SJSA1 (cell line): ENCODE data around the gene OXSR1. TPM values are rescaled to one million over a fixed set of nuclear protein-coding genes. Genes with fewer than 3 reads are reported as not detected.

Experiments used
- DNase-seq, 2 experiments: peaks; one replicate each; pipeline ENCODE4 v3.0.0-alpha.2; 2015 to 2020; ENCODE audit warnings: low spot score in 2 of 2, low read depth in 1 of 2
- H3K27ac ChIP-seq: fragments of 250-450 bp; sonication (Bioruptor Pico); 2 replicates; pipeline ENCODE4 v1.5.1; 2020; ENCODE audit warnings: mild to moderate bottlenecking, moderate library complexity
- H3K27me3 ChIP-seq: fragments of 250-450 bp; sonication (Bioruptor Pico); replicated peaks from 2 replicates; pipeline ENCODE4 v1.5.1; 2020; ENCODE audit warnings: mild to moderate bottlenecking, moderate library complexity
- H3K36me3 ChIP-seq: fragments of 250-450 bp; sonication (Bioruptor Pico); 2 replicates; pipeline ENCODE4 v1.5.1; 2020; ENCODE audit warnings: mild to moderate bottlenecking
- H3K4me1 ChIP-seq: fragments of 250-450 bp; sonication (Bioruptor Pico); replicated peaks from 2 replicates; pipeline ENCODE4 v1.6.1; 2021; ENCODE audit warnings: mild to moderate bottlenecking
- H3K4me3 ChIP-seq: fragments of 250-450 bp; sonication (Bioruptor Pico); 2 replicates; pipeline ENCODE4 v1.5.1; 2020; ENCODE audit warnings: mild to moderate bottlenecking
- H3K9me3 ChIP-seq: fragments of 250-450 bp; sonication (Bioruptor Pico); replicated peaks from 2 replicates; pipeline ENCODE4 v1.5.1; 2020; ENCODE audit warnings: mild to moderate bottlenecking
- total RNA-seq: library from RNA; depleted of rRNA; stranded (reverse); fragments of >200 nt; shearing (Covaris generic); gene quantifications from 2 replicates; pipeline ENCODE4 v1.2.3, GENCODE V29; 2014

Gene OXSR1
- total RNA-seq, 1 experiment from 2014 or later = 37.3 TPM

GRCh38 chr3:38142959-38143358 lies 22.4 kb upstream of the OXSR1 start:
- H3K9me3 ChIP-seq = no peaks in the 10 kb centered on the region
- no peak overlapping the region for H3K4me3 ChIP-seq
- no peaks in the 10 kb centered on the region for H3K27me3 ChIP-seq
- DNase-seq = no peak
- no peak overlapping the region for H3K27ac ChIP-seq
- H3K36me3 ChIP-seq = peaks cover 16% of the 10 kb centered on the region
- H3K4me1 ChIP-seq = peaks cover 14% of the 10 kb centered on the region

- peaks cover 16% of the 10 kb centered on the region for H3K36me3 ChIP-seq
- H3K4me3 ChIP-seq = no peak overlapping the region
- H3K27ac ChIP-seq = no peak overlapping the region
- no peaks in the 10 kb centered on the region for H3K27me3 ChIP-seq
- DNase-seq = no peak
- H3K4me1 ChIP-seq = peaks cover 9% of the 10 kb centered on the region
- no peaks in the 10 kb centered on the region for H3K9me3 ChIP-seq
Observed at GRCh38 chr3:38143511-38143910, 21.8 kb upstream of the OXSR1 start.

- Histone ChIP-seq H3K27me3 (no peaks in the 10 kb centered on the region), H3K4me3 (no peak overlapping the region), H3K27ac (no peak overlapping the region), H3K36me3 (0 out of 2 replicates have a peak, but pooled peaks cover 8% of the 10 kb centered on the region), H3K4me1 (no peaks in the 10 kb centered on the region), H3K9me3 (no peaks in the 10 kb centered on the region)
- DNase-seq = no peak
Observed at GRCh38 chr3:38146504-38146903, 18.8 kb upstream of the OXSR1 start.

DNA sequence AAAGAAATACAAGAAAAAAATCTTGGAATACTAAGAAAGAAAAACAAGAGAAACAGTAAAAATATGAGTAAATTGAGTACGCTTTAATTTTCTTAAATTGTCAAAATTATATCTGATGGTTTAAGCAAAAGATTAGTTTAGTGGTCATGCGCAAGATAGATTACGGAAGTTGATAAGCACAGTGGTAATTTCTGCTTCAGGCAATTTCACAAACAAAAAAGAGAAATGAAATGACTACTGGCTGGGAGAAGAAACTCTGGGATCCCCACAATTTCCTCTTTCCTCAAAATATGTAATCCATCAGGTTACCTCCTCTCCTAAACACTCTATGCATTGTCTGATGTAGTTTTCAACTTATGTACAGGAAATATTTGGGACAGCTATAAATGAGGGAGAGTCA lies 17.9 kb upstream of the OXSR1 start:
- no peak for DNase-seq
- H3K4me1 ChIP-seq = no peaks in the 10 kb centered on the region
- no peaks in the 10 kb centered on the region for H3K36me3 ChIP-seq
- no peak overlapping the region for H3K27ac ChIP-seq
- no peak overlapping the region for H3K4me3 ChIP-seq
- no peaks in the 10 kb centered on the region for H3K9me3 ChIP-seq
- H3K27me3 ChIP-seq = no peaks in the 10 kb centered on the region

- Histone ChIP-seq H3K9me3 (no peaks in the 10 kb centered on the region), H3K4me1 (no peaks in the 10 kb centered on the region), H3K27ac (no peak overlapping the region), H3K36me3 (no peaks in the 10 kb centered on the region), H3K27me3 (no peaks in the 10 kb centered on the region), H3K4me3 (no peak overlapping the region)
- DNase-seq = no peak
Observed at GRCh38 chr3:38148311-38148882, 16.9 kb upstream of the OXSR1 start.

DNA sequence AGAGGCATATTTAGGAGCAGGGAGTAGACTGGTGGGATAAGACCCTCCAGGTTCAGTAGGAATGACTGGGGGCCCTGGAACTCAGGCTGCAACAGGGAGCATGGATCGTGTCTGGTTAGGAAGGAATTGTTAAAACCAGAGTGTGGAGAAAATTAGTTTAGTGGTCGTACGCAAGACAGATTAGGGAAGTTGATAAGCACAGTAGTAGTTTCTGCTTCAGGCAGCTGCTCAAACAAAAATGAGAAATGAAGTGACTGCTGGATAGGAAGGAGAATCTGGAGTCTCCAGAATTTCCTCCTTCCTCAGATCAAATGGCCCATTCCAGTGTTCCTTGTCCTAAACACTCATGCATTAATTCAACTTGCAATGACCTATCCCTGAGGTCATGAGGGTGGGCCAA lies 15.6 kb upstream of the OXSR1 start:
- Histone ChIP-seq H3K4me3 (no peak overlapping the region), H3K27ac (no peak overlapping the region), H3K36me3 (no peaks in the 10 kb centered on the region), H3K27me3 (no peaks in the 10 kb centered on the region), H3K9me3 (no peaks in the 10 kb centered on the region), H3K4me1 (no peaks in the 10 kb centered on the region)
- DNase-seq = no peak

GRCh38 chr3:38150780-38151528 lies 14.4 kb upstream of the OXSR1 start:
- no peak overlapping the region for H3K27ac ChIP-seq
- H3K27me3 ChIP-seq = no peaks in the 10 kb centered on the region
- no peak for DNase-seq
- no peaks in the 10 kb centered on the region for H3K36me3 ChIP-seq
- no peaks in the 10 kb centered on the region for H3K4me1 ChIP-seq
- no peaks in the 10 kb centered on the region for H3K9me3 ChIP-seq
- no peak overlapping the region for H3K4me3 ChIP-seq

DNA sequence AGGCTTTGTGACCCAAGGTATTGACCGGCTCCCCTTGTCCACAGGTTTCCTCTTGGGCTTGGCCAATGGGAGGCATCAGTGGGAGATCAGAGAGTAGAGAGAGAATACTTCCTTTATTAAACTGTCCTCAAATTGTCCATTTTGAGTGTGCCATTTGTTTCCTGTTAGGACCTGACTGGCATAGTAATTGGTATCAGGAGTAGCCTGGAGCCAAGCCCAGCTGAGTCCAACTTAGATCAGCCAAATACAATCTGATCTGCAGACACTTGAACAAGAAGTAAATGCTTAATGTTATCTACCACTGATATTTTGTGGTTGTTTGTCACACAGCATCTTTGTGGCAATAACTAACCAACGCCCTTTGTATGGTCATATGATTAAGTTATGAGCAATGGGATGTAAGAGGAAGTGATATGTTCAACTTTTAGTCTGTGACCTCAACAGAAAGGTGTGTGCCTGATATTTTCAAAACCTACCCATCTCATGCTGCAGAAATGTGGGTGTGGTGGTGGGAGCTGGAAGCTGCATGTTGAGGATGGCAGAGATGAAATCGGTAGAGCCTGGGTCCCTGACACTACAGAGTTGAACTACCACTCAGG lies 13.6 kb upstream of the OXSR1 start:
- no peaks in the 10 kb centered on the region for H3K27me3 ChIP-seq
- no peak for DNase-seq
- no peak overlapping the region for H3K27ac ChIP-seq
- no peaks in the 10 kb centered on the region for H3K4me1 ChIP-seq
- no peaks in the 10 kb centered on the region for H3K36me3 ChIP-seq
- no peaks in the 10 kb centered on the region for H3K9me3 ChIP-seq
- no peak overlapping the region for H3K4me3 ChIP-seq

DNA sequence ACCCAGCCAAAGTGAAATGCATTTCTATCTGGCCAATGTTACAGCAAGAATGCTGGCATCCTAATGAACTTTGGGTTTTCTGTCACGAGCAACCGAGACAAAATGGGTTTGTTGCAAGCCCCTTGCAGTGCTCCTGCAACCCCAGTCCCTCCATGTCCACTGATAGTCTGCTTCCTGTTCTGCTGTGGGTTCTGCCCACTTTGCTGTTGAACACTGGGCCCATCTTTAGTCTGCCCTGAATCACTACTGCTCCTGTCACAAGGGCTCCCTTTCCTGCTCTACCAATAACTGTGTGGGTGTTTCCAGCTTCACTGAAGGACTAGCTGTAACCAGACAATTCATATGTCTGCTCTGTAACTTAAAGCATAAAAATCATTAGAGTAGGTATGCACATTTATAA lies 12.7 kb upstream of the OXSR1 start:
- H3K4me3 ChIP-seq = no peak overlapping the region
- H3K36me3 ChIP-seq = no peaks in the 10 kb centered on the region
- H3K9me3 ChIP-seq = no peaks in the 10 kb centered on the region
- no peaks in the 10 kb centered on the region for H3K4me1 ChIP-seq
- H3K27me3 ChIP-seq = no peaks in the 10 kb centered on the region
- H3K27ac ChIP-seq = no peak overlapping the region
- no peak for DNase-seq

DNA sequence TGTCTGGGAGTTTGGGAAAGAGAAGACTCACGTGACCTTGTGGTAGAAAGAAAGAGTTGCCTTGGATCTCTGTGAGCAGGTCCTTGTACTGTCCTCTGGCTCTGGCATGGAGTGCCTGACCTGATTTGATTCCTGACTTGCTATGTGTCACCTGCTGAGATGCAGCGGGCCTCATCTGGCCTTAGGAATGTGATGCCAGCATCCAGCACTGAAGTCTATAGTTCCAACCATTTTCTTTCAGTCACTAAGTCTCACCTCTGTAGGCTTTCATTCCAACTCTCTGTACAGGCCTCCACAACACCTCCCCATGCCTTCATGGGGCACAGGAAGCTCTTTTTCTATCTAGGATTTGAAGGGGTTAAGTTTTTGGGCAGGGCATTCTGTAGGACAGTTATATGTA lies 12.1 kb upstream of the OXSR1 start:
- H3K4me3 ChIP-seq = no peak overlapping the region
- H3K27me3 ChIP-seq = no peaks in the 10 kb centered on the region
- no peak for DNase-seq
- no peak overlapping the region for H3K27ac ChIP-seq
- H3K36me3 ChIP-seq = no peaks in the 10 kb centered on the region
- H3K4me1 ChIP-seq = no peaks in the 10 kb centered on the region
- H3K9me3 ChIP-seq = no peaks in the 10 kb centered on the region

DNA sequence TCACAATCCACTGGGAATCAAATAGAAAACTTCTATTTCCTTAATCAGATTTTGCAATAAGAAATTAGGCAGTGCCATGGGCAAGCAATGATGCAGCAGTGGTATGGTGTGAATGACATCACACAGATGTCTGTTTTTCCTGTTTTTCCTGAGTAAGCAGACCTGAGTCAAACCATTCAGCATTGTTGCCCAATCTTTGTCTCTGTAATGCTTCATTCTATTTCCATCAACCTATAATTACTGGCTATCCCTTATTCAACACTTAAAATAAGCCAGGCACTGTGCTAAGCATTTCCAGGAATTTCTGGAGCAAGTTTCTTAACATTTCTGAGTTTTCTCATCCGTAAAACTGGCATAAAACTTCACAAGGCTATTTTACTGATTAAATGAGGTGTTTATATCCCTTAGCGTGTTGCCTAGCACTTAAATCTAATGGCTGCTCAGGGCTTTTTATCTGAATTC lies 11.3 kb upstream of the OXSR1 start:
- Histone ChIP-seq H3K9me3 (no peaks in the 10 kb centered on the region), H3K27ac (no peak overlapping the region), H3K27me3 (no peaks in the 10 kb centered on the region), H3K36me3 (no peaks in the 10 kb centered on the region), H3K4me3 (no peak overlapping the region), H3K4me1 (no peaks in the 10 kb centered on the region)
- DNase-seq = no peak

- no peaks in the 10 kb centered on the region for H3K4me1 ChIP-seq
- H3K36me3 ChIP-seq = no peaks in the 10 kb centered on the region
- no peaks in the 10 kb centered on the region for H3K9me3 ChIP-seq
- no peak overlapping the region for H3K27ac ChIP-seq
- H3K27me3 ChIP-seq = no peaks in the 10 kb centered on the region
- DNase-seq = no peak
- no peak overlapping the region for H3K4me3 ChIP-seq
Observed at GRCh38 chr3:38154625-38155255, 10.6 kb upstream of the OXSR1 start.

- no peak for DNase-seq
- no peaks in the 10 kb centered on the region for H3K9me3 ChIP-seq
- no peaks in the 10 kb centered on the region for H3K4me1 ChIP-seq
- H3K27me3 ChIP-seq = no peaks in the 10 kb centered on the region
- no peak overlapping the region for H3K4me3 ChIP-seq
- H3K36me3 ChIP-seq = no peaks in the 10 kb centered on the region
- no peak overlapping the region for H3K27ac ChIP-seq
Observed at GRCh38 chr3:38155825-38156224, 9.5 kb upstream of the OXSR1 start.

DNA sequence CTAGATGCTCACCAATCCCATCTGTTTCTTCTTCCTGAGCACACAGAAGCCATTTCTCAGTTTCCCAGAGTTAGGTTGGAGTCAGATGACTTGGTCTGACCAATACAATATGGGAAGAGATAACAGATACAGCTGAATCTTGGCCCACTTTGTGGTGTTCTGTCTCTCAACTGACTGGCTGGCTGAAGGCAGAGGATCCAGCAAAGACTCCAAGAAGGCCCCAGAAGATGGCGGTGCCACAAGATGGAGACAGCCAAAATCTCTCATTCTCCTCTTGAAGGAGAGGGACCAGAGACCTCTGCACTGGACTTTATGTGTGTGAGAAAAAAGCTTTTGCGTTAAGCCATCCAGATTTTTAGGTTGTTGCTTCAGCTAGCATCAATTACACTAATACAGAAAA lies 8.2 kb upstream of the OXSR1 start:
- no peaks in the 10 kb centered on the region for H3K36me3 ChIP-seq
- no peaks in the 10 kb centered on the region for H3K27me3 ChIP-seq
- no peaks in the 10 kb centered on the region for H3K4me1 ChIP-seq
- H3K27ac ChIP-seq = no peak overlapping the region
- H3K9me3 ChIP-seq = no peaks in the 10 kb centered on the region
- no peak overlapping the region for H3K4me3 ChIP-seq
- no peak for DNase-seq
